Endometrial microvascular endothelial cells (primary cell): ENCODE data around the gene REEP2. TPM values are rescaled to one million over a fixed set of nuclear protein-coding genes. Genes with fewer than 3 reads are reported as not detected.
"Not testable (repeated sequence)": the region's sequence is repeated elsewhere in the genome, so short reads cannot be mapped to it uniquely, and the experiment has no call there.

Source experiments
- in situ Hi-C: cut with HindIII; loops from 2 replicates; pipeline ENCODE4 v1.10.0; 2017; ENCODE audit warnings: low sequenced_read_pairs, low pct_unique_long_range_greater_than_20kb; ENCODE audit errors: inconsistent ontology term
- total RNA-seq: library from RNA; depleted of rRNA; stranded (reverse); fragments of >200 nt; gene quantifications from one replicate; pipeline ENCODE4 v1.2.3, GENCODE V29; 2015; ENCODE audit errors: inconsistent ontology term

The REEP2 gene
- total RNA-seq, 1 donor from 2014 or later: 2.2 TPM

- in situ Hi-C loops: no loop called here
These were observed 25.1 kb downstream of the REEP2 start for GRCh38 chr5:138464008-138464387.

- in situ Hi-C loops: no loop called here
These were observed 25.8 kb downstream of the REEP2 start for GRCh38 chr5:138464388-138465260.

- in situ Hi-C loops: no loop called here
These were observed 26.6 kb downstream of the REEP2 start, which contains the start of gene EGR1 for GRCh38 chr5:138465261-138466124. EGR1 (plus strand) TSS chr5:138465479; CDS start chr5:138465762, 283 bp downstream.

GRCh38 chr5:138466125-138466899 is 27.5 kb downstream of the REEP2 start:
- in situ Hi-C loops: no loop called here

- in situ Hi-C loops: no loop called here
These were observed 28.2 kb downstream of the REEP2 start for GRCh38 chr5:138466900-138467710.

GRCh38 chr5:138467711-138468132 is 28.9 kb downstream of the REEP2 start:
- in situ Hi-C loops: no loop called here

GRCh38 chr5:138468133-138468965 is 29.5 kb downstream of the REEP2 start:
- in situ Hi-C loops: no loop called here

- in situ Hi-C loops: no loop called here
These were observed 30.2 kb downstream of the REEP2 start for GRCh38 chr5:138468966-138469539.

- in situ Hi-C loops: no loop called here
These were observed 30.9 kb downstream of the REEP2 start for GRCh38 chr5:138469540-138470321.

GRCh38 chr5:138470322-138471051 is 31.6 kb downstream of the REEP2 start:
- in situ Hi-C loops: no loop called here

GRCh38 chr5:138471052-138471361 is 32.1 kb downstream of the REEP2 start:
- in situ Hi-C loops: no loop called here

GRCh38 chr5:138472353-138472752 is 33.5 kb downstream of the REEP2 start:
- in situ Hi-C loops: no loop called here

GRCh38 chr5:138473151-138473550 is 34.3 kb downstream of the REEP2 start:
- in situ Hi-C loops: not testable (repeated sequence)

- in situ Hi-C loops: no loop called here
These were observed 38.1 kb downstream of the REEP2 start for GRCh38 chr5:138476918-138477317.

GRCh38 chr5:138482638-138483037 is 43.8 kb downstream of the REEP2 start:
- in situ Hi-C loops: no loop called here

- in situ Hi-C loops: no loop called here
These were observed 49.7 kb downstream of the REEP2 start for GRCh38 chr5:138488481-138488945.
